HFF-Myc (cell line): ENCODE results near the gene TSHR.
A peak's percentile ranks its signal among the peaks of the same experiment; 100 is the strongest.

Source experiments
- DNase-seq: peaks from one replicate; pipeline ENCODE4 v3.0.0-alpha.2; 2011; ENCODE audit warnings: low read depth; ENCODE audit errors: extremely low read depth
- H3K4me3 ChIP-seq: replicated peaks from 2 replicates; pipeline ENCODE4 v1.5.1; 2011; ENCODE audit warnings: low read depth, mild to moderate bottlenecking, control low read depth, low read length
- TF ChIP-seq, protein P1 (sequence below): IDR thresholded peaks from 2 replicates; pipeline ENCODE4 v1.5.1; 2012; ENCODE audit warnings: mild to moderate bottlenecking, low read depth, low read length, control low read depth; ENCODE audit errors: missing control alignments

TSHR gene

DNA sequence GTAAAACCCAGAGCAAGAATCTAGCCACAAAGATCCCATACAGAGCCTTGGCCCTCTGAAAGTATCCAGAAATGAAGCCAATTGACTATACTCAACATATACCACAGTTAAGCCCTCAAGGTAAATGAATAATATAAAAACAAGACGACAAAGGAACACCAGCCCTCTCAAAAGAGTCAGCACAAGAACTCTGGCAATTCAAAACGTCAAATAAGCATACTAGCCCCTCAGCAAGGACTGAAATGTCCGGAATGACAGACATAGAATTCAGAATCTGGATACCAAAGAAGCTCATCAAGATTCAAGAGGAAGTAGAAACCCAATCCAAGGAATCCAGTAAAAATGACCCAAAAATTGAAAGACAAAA is 215.4 kb downstream of the TSHR start:
- H3K4me3 ChIP-seq, result peak overlapping the region; percentile 60; the same call in 1 of the 2 replicates
- DNase-seq, result no peak
- TF ChIP-seq, protein P1, sequence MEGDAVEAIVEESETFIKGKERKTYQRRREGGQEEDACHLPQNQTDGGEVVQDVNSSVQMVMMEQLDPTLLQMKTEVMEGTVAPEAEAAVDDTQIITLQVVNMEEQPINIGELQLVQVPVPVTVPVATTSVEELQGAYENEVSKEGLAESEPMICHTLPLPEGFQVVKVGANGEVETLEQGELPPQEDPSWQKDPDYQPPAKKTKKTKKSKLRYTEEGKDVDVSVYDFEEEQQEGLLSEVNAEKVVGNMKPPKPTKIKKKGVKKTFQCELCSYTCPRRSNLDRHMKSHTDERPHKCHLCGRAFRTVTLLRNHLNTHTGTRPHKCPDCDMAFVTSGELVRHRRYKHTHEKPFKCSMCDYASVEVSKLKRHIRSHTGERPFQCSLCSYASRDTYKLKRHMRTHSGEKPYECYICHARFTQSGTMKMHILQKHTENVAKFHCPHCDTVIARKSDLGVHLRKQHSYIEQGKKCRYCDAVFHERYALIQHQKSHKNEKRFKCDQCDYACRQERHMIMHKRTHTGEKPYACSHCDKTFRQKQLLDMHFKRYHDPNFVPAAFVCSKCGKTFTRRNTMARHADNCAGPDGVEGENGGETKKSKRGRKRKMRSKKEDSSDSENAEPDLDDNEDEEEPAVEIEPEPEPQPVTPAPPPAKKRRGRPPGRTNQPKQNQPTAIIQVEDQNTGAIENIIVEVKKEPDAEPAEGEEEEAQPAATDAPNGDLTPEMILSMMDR, result no peak

GRCh38 chr14:81172353-81172752 is 216.9 kb downstream of the TSHR start:
- no peak for DNase-seq
- TF ChIP-seq, protein P1, result no peak
- no peak overlapping the region for H3K4me3 ChIP-seq

GRCh38 chr14:81172881-81173280 is 217.5 kb downstream of the TSHR start:
- no peak overlapping the region for H3K4me3 ChIP-seq
- TF ChIP-seq, protein P1, result no peak
- no peak for DNase-seq

GRCh38 chr14:81176241-81176640 is 220.8 kb downstream of the TSHR start:
- no peak for DNase-seq
- no peak overlapping the region for H3K4me3 ChIP-seq
- TF ChIP-seq, protein P1, result no peak

DNA sequence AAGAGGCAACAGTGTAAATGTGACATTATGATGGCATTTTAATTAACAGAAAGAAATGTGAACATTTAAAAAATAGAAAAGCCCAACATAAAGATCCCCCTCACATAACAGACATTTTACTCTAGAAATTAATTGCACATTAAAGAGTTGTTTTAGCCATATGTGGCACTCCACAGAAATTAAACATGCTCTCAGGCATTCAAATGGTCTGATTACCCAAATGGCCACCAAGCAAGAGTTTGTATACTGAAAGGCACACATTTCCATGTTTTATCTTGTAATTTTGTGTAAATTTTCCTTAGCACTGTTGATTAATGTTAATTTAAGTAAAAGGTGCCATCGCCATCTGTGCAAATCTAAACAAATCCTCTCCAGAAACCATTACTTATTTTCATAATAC is 221.8 kb downstream of the TSHR start:
- TF ChIP-seq, protein P1, result no peak
- DNase-seq, result no peak
- no peak overlapping the region for H3K4me3 ChIP-seq

DNA sequence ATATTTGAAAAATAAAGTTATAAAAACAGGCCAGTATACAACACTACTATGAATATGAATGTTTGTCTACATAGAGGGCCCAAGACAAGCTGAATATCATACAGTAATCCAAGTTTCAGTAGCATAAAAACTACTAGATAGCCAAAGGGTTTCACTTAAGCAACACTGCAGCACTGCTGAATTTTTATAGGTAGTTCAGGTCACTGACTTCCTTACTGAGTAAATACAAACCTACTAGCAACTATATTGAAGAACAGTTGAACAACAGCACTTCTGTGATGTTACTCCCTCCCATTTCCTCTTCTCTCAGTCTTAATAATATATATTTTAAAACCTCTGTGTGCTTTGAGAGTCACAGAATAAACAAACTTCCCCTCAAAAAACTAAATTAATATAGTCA is 222.6 kb downstream of the TSHR start:
- H3K4me3 ChIP-seq, result no peak overlapping the region
- DNase-seq, result no peak
- TF ChIP-seq, protein P1, result no peak

DNA sequence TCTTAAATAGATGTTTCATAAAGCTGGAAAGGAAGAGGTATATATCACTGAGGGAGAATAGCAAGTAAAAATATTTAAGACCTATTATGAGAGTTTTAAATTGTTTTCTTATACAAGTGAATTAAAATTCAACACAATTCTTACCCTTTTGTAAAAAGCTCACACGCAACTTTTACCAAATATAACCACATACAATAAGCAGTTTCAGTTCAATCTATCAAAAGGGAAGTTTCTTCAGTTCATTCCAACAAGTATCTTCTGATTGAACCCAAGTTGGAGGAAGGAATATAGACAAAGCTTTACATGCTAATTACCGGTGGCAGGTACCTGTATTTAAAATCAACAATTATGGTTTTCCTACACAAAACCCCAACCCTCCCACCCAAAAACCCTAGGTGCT is 224.2 kb downstream of the TSHR start:
- H3K4me3 ChIP-seq, result no peak overlapping the region
- no peak for DNase-seq
- TF ChIP-seq, protein P1, result no peak
